ENCODE measurements around the gene WIPF3. TPM values are rescaled to one million over a fixed set of nuclear protein-coding genes. Genes with fewer than 3 reads are reported as not detected.

WIPF3 gene
- total RNA-seq, 1 donor from 2014 or later: 1.5 TPM

GRCh38 chr7:29891766-29892165 lies 85.5 kb downstream of the WIPF3 start:
- Mint-ChIP-seq H3K27ac (ENCODE audit: unreplicated experiment) (no peak overlapping the region), H3K36me3 (ENCODE audit: low read depth, unreplicated experiment) (peaks cover 3% of the 10 kb centered on the region), H3K27me3 (ENCODE audit: unreplicated experiment) (peaks cover 4% of the 10 kb centered on the region), H3K4me3 (ENCODE audit: unreplicated experiment) (no peak overlapping the region), H3K9me3 (ENCODE audit: unreplicated experiment) (no peaks in the 10 kb centered on the region), H3K4me1 (ENCODE audit: unreplicated experiment) (no peaks in the 10 kb centered on the region)
- no peak for DNase-seq (ENCODE audit: low spot score)
- TF ChIP-seq, protein P1, sequence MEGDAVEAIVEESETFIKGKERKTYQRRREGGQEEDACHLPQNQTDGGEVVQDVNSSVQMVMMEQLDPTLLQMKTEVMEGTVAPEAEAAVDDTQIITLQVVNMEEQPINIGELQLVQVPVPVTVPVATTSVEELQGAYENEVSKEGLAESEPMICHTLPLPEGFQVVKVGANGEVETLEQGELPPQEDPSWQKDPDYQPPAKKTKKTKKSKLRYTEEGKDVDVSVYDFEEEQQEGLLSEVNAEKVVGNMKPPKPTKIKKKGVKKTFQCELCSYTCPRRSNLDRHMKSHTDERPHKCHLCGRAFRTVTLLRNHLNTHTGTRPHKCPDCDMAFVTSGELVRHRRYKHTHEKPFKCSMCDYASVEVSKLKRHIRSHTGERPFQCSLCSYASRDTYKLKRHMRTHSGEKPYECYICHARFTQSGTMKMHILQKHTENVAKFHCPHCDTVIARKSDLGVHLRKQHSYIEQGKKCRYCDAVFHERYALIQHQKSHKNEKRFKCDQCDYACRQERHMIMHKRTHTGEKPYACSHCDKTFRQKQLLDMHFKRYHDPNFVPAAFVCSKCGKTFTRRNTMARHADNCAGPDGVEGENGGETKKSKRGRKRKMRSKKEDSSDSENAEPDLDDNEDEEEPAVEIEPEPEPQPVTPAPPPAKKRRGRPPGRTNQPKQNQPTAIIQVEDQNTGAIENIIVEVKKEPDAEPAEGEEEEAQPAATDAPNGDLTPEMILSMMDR (IDR thresholded peaks at IDR 0.05; ENCODE audit: unreplicated experiment): no peak

DNA sequence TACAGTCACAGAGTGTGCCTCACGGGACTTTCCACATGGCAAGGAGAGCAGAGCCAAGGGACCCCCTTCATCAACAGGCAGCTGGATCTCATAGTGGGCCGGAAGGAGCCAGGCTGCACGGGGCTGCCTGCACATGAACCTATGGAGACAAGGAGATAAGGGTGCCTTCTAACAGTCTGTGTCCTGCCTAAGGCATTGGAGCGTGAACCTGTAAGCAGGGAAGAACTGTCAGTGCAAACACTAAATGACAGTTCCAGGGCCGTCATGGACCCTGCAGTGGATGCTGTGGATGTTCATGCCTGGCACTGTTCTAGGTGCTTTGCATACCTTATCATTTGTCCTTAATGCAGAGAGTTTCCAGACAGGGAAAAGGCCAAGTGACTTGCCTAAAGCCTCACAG lies 85.9 kb downstream of the WIPF3 start:
- Mint-ChIP-seq H3K27me3 (ENCODE audit: unreplicated experiment) (peaks cover 4% of the 10 kb centered on the region), H3K27ac (ENCODE audit: unreplicated experiment) (no peak overlapping the region), H3K36me3 (ENCODE audit: low read depth, unreplicated experiment) (peaks cover 3% of the 10 kb centered on the region), H3K9me3 (ENCODE audit: unreplicated experiment) (no peaks in the 10 kb centered on the region), H3K4me1 (ENCODE audit: unreplicated experiment) (no peaks in the 10 kb centered on the region), H3K4me3 (ENCODE audit: unreplicated experiment) (no peak overlapping the region)
- DNase-seq (ENCODE audit: low spot score): no peak
- TF ChIP-seq, protein P1 (IDR thresholded peaks at IDR 0.05; ENCODE audit: unreplicated experiment): no peak

DNA sequence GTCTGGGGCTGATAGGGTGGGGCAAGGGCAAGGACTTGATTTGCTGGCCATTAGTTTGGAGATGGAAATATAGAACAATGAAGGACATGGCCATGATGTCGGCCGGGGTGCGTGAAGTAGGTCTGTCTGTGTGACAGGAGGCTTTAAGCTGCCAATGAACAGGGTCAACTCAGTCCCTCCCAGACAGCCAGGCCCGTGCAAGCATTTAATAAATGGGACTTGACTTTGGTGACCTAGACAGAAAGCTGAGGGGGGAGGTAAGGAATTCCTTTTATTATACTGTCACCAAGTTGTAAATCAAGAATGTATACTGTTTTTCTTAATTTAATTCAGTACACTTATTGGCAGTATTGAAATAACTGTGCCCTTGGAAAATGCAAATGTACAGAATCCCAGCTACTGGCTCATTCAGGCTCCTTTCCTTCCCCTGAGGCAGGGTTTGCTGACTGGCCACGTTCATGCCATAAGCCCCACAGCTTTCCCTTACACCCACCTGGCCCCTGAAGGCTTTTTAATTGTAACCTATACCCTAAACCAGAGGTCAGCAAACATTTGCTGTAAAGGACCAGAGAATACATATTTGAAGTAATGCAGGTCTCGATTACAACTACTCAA lies 87.2 kb downstream of the WIPF3 start:
- TF ChIP-seq, protein P1 (IDR thresholded peaks at IDR 0.05; ENCODE audit: unreplicated experiment): no peak
- H3K27me3 Mint-ChIP-seq (ENCODE audit: unreplicated experiment): peaks cover 5% of the 10 kb centered on the region
- H3K4me1 Mint-ChIP-seq (ENCODE audit: unreplicated experiment): no peaks in the 10 kb centered on the region
- H3K36me3 Mint-ChIP-seq (ENCODE audit: low read depth, unreplicated experiment): peaks cover 2% of the 10 kb centered on the region
- no peak overlapping the region for H3K4me3 Mint-ChIP-seq (ENCODE audit: unreplicated experiment)
- no peak for DNase-seq (ENCODE audit: low spot score)
- H3K9me3 Mint-ChIP-seq (ENCODE audit: unreplicated experiment): no peaks in the 10 kb centered on the region
- H3K27ac Mint-ChIP-seq (ENCODE audit: unreplicated experiment): no peak overlapping the region

GRCh38 chr7:29894256-29894655 lies 87.9 kb downstream of the WIPF3 start:
- Mint-ChIP-seq H3K27ac (ENCODE audit: unreplicated experiment) (no peak overlapping the region), H3K36me3 (ENCODE audit: low read depth, unreplicated experiment) (peaks cover 3% of the 10 kb centered on the region), H3K4me3 (ENCODE audit: unreplicated experiment) (no peak overlapping the region), H3K27me3 (ENCODE audit: unreplicated experiment) (peaks cover 4% of the 10 kb centered on the region), H3K9me3 (ENCODE audit: unreplicated experiment) (no peaks in the 10 kb centered on the region), H3K4me1 (ENCODE audit: unreplicated experiment) (no peaks in the 10 kb centered on the region)
- no peak for DNase-seq (ENCODE audit: low spot score)
- TF ChIP-seq, protein P1 (IDR thresholded peaks at IDR 0.05; ENCODE audit: unreplicated experiment): no peak

DNA sequence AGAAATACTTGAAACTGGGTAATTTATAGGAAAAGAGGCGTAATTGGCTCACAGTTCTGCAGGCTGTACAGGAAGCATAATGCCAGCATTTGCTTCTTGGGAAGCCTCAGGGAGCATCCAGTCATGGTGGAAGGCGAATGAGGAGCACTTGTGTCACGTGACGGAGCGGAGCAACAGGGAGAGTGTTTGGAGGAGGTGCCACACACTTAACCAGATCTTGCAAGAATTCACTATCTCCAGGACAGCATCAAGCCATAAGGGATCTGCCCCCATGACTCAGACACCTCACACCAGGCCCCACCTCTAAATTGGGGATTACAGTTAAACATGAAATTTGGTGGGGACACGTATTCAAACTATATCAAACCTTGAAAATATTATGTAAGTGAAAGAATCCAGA lies 89.3 kb downstream of the WIPF3 start:
- Mint-ChIP-seq H3K9me3 (ENCODE audit: unreplicated experiment) (no peaks in the 10 kb centered on the region), H3K4me3 (ENCODE audit: unreplicated experiment) (no peak overlapping the region), H3K27ac (ENCODE audit: unreplicated experiment) (no peak overlapping the region), H3K4me1 (ENCODE audit: unreplicated experiment) (no peaks in the 10 kb centered on the region), H3K36me3 (ENCODE audit: low read depth, unreplicated experiment) (peaks cover 3% of the 10 kb centered on the region), H3K27me3 (ENCODE audit: unreplicated experiment) (peaks cover 4% of the 10 kb centered on the region)
- DNase-seq (ENCODE audit: low spot score): no peak
- TF ChIP-seq, protein P1 (IDR thresholded peaks at IDR 0.05; ENCODE audit: unreplicated experiment): no peak
